Common myeloid progenitor, CD34-positive (primary cell): Measurements from ENCODE around the gene OR10H1.
"Not testable (repeated sequence)": the region's sequence is repeated elsewhere in the genome, so short reads cannot be mapped to it uniquely, and the experiment has no call there.

Experiments
- CTCF ChIA-PET: fragments of 350-600 bp; sonication (Branson Sonifier 250); formaldehyde crosslinking; loops from one replicate; lab custom pipeline; 2021; ENCODE audit warnings: antibody characterized with exemption; lab: Charles Lee
- POLR2A ChIA-PET: fragments of 350-600 bp; sonication (Branson Sonifier 250); formaldehyde crosslinking; loops from one replicate; lab custom pipeline; 2021; ENCODE audit warnings: antibody characterized with exemption; lab: Charles Lee
- DNase-seq, 3 donors: peaks; one replicate each; pipeline versions ENCODE4 v3.0.0 to v3.0.0-alpha.2; 2013
- H3K27ac ChIP-seq, 2 experiments: 1 replicate in 1 of 2; 2 replicates in 1 of 2; pipeline ENCODE4 v1.7.0; 2013; ENCODE audit warnings: inconsistent platforms in 2 of 2, low read length in 2 of 2, mild to moderate bottlenecking in 2 of 2, low read depth in 1 of 2, moderate library complexity in 1 of 2; ENCODE audit not compliant: severe bottlenecking in 2 of 2, insufficient read depth in 1 of 2, poor library complexity in 1 of 2
- H3K27me3 ChIP-seq, 5 experiments: replicated peaks in 2 of 5; 1 replicate in 3 of 5; 2 replicates in 2 of 5; pipeline versions ENCODE4 v1.6.1 to v1.7.0; 2013; ENCODE audit warnings: low read length in 4 of 5, mild to moderate bottlenecking in 2 of 5, moderate library complexity in 2 of 5, inconsistent platforms in 1 of 5; ENCODE audit not compliant: insufficient read depth in 5 of 5, control insufficient read depth in 4 of 5
- H3K36me3 ChIP-seq, 4 experiments: 1 replicate in 2 of 4; 2 replicates in 2 of 4; pipeline versions ENCODE4 v1.6.1 to v1.7.0; 2013; ENCODE audit warnings: low read length in 3 of 4, control low read depth in 1 of 4, mild to moderate bottlenecking in 1 of 4; ENCODE audit not compliant: control insufficient read depth in 4 of 4, insufficient read depth in 4 of 4
- H3K4me1 ChIP-seq, 4 experiments: 1 replicate in 3 of 4; 2 replicates in 1 of 4; pipeline versions ENCODE4 v1.6.1 to v1.7.1; 2013; ENCODE audit warnings: low read length in 3 of 4, mild to moderate bottlenecking in 3 of 4, control low read depth in 1 of 4, inconsistent platforms in 1 of 4, moderate library complexity in 1 of 4; ENCODE audit not compliant: control insufficient read depth in 4 of 4, insufficient read depth in 4 of 4; ENCODE audit errors: control extremely low read depth in 1 of 4
- H3K4me3 ChIP-seq, 7 experiments: 1 replicate in 4 of 7; 2 replicates in 3 of 7; pipeline versions ENCODE4 v1.5.1 to v1.7.0; 2013; ENCODE audit warnings: mild to moderate bottlenecking in 7 of 7, low read length in 6 of 7, moderate library complexity in 6 of 7, inconsistent platforms in 2 of 7, low read depth in 2 of 7, control low read depth in 1 of 7; ENCODE audit not compliant: insufficient read depth in 4 of 7, control insufficient read depth in 1 of 7; ENCODE audit errors: extremely low read depth in 1 of 7
- H3K9me3 ChIP-seq, 5 experiments: 1 replicate in 4 of 5; 2 replicates in 1 of 5; pipeline versions ENCODE4 v1.6.1 to v1.7.1; 2013; ENCODE audit warnings: low read length in 4 of 5, mild to moderate bottlenecking in 2 of 5, inconsistent platforms in 1 of 5, low read depth in 1 of 5, moderate library complexity in 1 of 5; ENCODE audit not compliant: control insufficient read depth in 4 of 5, insufficient read depth in 2 of 5; ENCODE audit errors: control extremely low read depth in 1 of 5
- WGBS: methylation state at CpG from one replicate; pipeline ENCODE4 v1.1.5; 2013; ENCODE audit not compliant: insufficient coverage; 5-methylcytosine and 5-hydroxymethylcytosine counted together

The OR10H1 gene

GRCh38 chr19:15811476-15811875 is 4.0 kb downstream of the OR10H1 start:
- no peaks in the 10 kb centered on the region for H3K9me3 ChIP-seq
- POLR2A ChIA-PET, result no interaction called here
- H3K4me1 ChIP-seq, result peaks cover 0 to 15% (median 6%) of the 10 kb centered on the region in 4 experiments
- H3K36me3 ChIP-seq, result no peaks in the 10 kb centered on the region
- H3K27ac ChIP-seq, result no peak overlapping the region
- WGBS, result 89% methylated on average over 4 of the region's 4 CpGs
- H3K27me3 ChIP-seq, result peaks cover 0 to 24% (median 1%) of the 10 kb centered on the region in 5 experiments
- no peak overlapping the region for H3K4me3 ChIP-seq
- CTCF ChIA-PET, result interaction anchor here (0.7 to 2.5 kb wide), 15 partner anchors 24 to 305 kb away, joined by 3 to 17 read pairs (median 4); no protein-coding TSS in a partner anchor
- DNase-seq, result no peak

- no peak overlapping the region for H3K27ac ChIP-seq
- H3K9me3 ChIP-seq, result no peaks in the 10 kb centered on the region
- H3K36me3 ChIP-seq, result no peaks in the 10 kb centered on the region
- ChIA-PET CTCF (interaction anchor here (0.7 to 2.5 kb wide), 10 partner anchors 15 to 253 kb away, joined by 3 to 17 read pairs (median 4); no protein-coding TSS in a partner anchor), POLR2A (no interaction called here)
- H3K27me3 ChIP-seq, result peaks cover 0 to 30% (median 1%) of the 10 kb centered on the region in 5 experiments
- no peak overlapping the region for H3K4me3 ChIP-seq
- peak; percentile 46 to 48 (median 47) for DNase-seq
- 73% methylated on average over 4 of the region's 7 CpGs for WGBS
- peaks cover 0 to 15% (median 6%) of the 10 kb centered on the region in 4 experiments for H3K4me1 ChIP-seq
Observed at GRCh38 chr19:15810335-15810734, 5.1 kb downstream of the OR10H1 start.

DNA sequence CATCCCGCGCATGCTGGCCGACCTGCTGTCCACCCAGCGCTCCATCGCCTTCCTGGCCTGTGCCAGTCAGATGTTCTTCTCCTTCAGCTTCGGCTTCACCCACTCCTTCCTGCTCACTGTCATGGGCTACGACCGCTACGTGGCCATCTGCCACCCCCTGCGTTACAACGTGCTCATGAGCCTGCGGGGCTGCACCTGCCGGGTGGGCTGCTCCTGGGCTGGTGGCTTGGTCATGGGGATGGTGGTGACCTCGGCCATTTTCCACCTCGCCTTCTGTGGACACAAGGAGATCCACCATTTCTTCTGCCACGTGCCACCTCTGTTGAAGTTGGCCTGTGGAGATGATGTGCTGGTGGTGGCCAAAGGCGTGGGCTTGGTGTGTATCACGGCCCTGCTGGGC is 21.2 kb downstream of the OR10H1 start:
- 82% methylated on average over 7 of the region's 18 CpGs for WGBS
- H3K9me3 ChIP-seq, POLR2A ChIA-PET, H3K4me1 ChIP-seq, DNase-seq, H3K4me3 ChIP-seq, CTCF ChIA-PET, H3K27ac ChIP-seq, H3K36me3 ChIP-seq: not testable (repeated sequence)
- peaks cover 0 to 14% (median 4%) of the 10 kb centered on the region in 5 experiments for H3K27me3 ChIP-seq

DNA sequence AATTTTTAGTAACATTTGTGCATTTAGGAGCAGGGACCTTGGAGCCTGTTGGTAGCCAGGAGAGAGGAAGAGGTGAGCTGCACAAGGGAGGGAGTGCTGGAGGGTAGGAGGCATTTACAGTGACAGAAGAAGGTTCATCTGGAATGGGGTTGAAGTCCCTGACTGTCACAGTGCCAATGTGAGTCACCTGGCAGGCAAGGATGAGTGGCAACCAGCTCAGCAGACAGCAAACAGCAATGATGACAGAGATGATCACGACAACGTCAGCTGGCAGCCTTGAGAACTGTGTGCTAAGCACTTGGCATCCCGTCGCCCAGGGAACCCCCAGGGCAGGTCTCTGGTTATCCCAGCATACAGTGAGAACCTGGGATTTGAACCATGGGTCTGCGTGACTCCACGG is 25.4 kb downstream of the OR10H1 start:
- CTCF ChIA-PET, result no interaction called here
- Histone ChIP-seq H3K9me3 (no peaks in the 10 kb centered on the region), H3K27me3 (peaks cover 0 to 35% (median 12%) of the 10 kb centered on the region in 5 experiments), H3K4me1 (no peaks in the 10 kb centered on the region), H3K27ac (no peak overlapping the region), H3K4me3 (no peak overlapping the region), H3K36me3 (no peaks in the 10 kb centered on the region)
- DNase-seq, result no peak
- WGBS, result 78% methylated on average over 6 of the region's 6 CpGs
- POLR2A ChIA-PET, result no interaction called here

- H3K27ac ChIP-seq, result no peak overlapping the region
- POLR2A ChIA-PET, result no interaction called here
- CTCF ChIA-PET, result interaction anchor here (0.6 kb wide), 1 partner anchor 1714 kb away, joined by 3 read pairs; no protein-coding TSS in a partner anchor
Observed at GRCh38 chr19:15788594-15789270, 26.7 kb downstream of the OR10H1 start.

GRCh38 chr19:15787611-15788155 is 27.8 kb downstream of the OR10H1 start, which contains the start of gene OR10H5:
TSS of gene OR10H5 (plus strand) at chr19:15787661. CDS start at chr19:15794049, 6,388 bp downstream.
- H3K4me1 ChIP-seq, result peaks cover 0 to 3% (median 0%) of the 10 kb centered on the region in 4 experiments
- H3K27ac ChIP-seq, result no peak within 1 kb of the TSS
- H3K4me3 ChIP-seq, result no peak within 1 kb of the TSS
- DNase-seq, result no peak
- CTCF ChIA-PET, result no interaction called here
- WGBS, result 65% methylated on average over 3 of the region's 6 CpGs
- H3K27me3 ChIP-seq, result peaks cover 0 to 35% (median 12%) of the 10 kb centered on the region in 5 experiments
- no peaks in the 10 kb centered on the region for H3K36me3 ChIP-seq
- POLR2A ChIA-PET, result no interaction called here
- H3K9me3 ChIP-seq, result no peaks in the 10 kb centered on the region

More at GRCh38 chr19:15788594-15789270, 26.7 kb downstream of the OR10H1 start:
- no peak for DNase-seq
- Histone ChIP-seq H3K27me3 (peaks cover 0 to 35% (median 12%) of the 10 kb centered on the region in 5 experiments), H3K4me1 (no peaks in the 10 kb centered on the region), H3K9me3 (no peaks in the 10 kb centered on the region), H3K4me3 (no peak overlapping the region), H3K36me3 (no peaks in the 10 kb centered on the region)
- 78% methylated on average over 4 of the region's 4 CpGs for WGBS

- WGBS, result 45% methylated on average over 7 of the region's 7 CpGs
- peak in 2 of 3 donors; percentile 5 to 9 for DNase-seq
Observed at GRCh38 chr19:15782896-15783295, 32.6 kb downstream of the OR10H1 start.

More at GRCh38 chr19:15782896-15783295, 32.6 kb downstream of the OR10H1 start:
- H3K4me1 ChIP-seq, CTCF ChIA-PET, POLR2A ChIA-PET, H3K4me3 ChIP-seq, H3K36me3 ChIP-seq, H3K9me3 ChIP-seq, H3K27ac ChIP-seq: not testable (repeated sequence)
- H3K27me3 ChIP-seq, result peaks cover 0 to 13% (median 3%) of the 10 kb centered on the region in 5 experiments
